H1 (cell line): Measurements from ENCODE around the gene PMM2. TPM values are rescaled to one million over a fixed set of nuclear protein-coding genes. Genes with fewer than 3 reads are reported as not detected.

Experiments
- CTCF ChIA-PET: fragments of 300-600 bp; sonication (Branson Sonifier 250); formaldehyde crosslinking; loops from one replicate; lab custom pipeline; 2021; ENCODE audit not compliant: partially characterized antibody; lab: Charles Lee
- POLR2A ChIA-PET: fragments of 300-600 bp; sonication (Branson Sonifier 250); formaldehyde crosslinking; loops from one replicate; lab custom pipeline; 2021; ENCODE audit warnings: inconsistent platforms; ENCODE audit not compliant: partially characterized antibody; lab: Charles Lee
- DNase-seq, 2 experiments: peaks; one replicate each; pipeline versions ENCODE4 v3.0.0 to v3.0.0-alpha.2; 2010 to 2022; ENCODE audit warnings: low spot score in 2 of 2, low read depth in 1 of 2, mixed read lengths in 1 of 2
- FAIRE-seq: peaks from 2 replicates; lab custom pipeline; 2011; peaks lifted over from hg19 to GRCh38; lab: Jason Lieb, UNC
- H2AFZ ChIP-seq: 2 replicates; pipeline ENCODE4 v1.8.1; 2012; ENCODE audit warnings: low read length, inconsistent platforms
- H2AK5ac ChIP-seq: 2 replicates; pipeline ENCODE4 v1.6.1; 2013; ENCODE audit warnings: low read depth, low read length
- H2BK120ac ChIP-seq: replicated peaks from 2 replicates; pipeline ENCODE3; 2013; ENCODE audit warnings: low read depth, low read length, inconsistent platforms
- H2BK12ac ChIP-seq: 2 replicates; pipeline ENCODE4 v1.6.1; 2013; ENCODE audit warnings: low read depth, low read length
- H2BK15ac ChIP-seq: 2 replicates; pipeline ENCODE4 v1.6.1; 2013; ENCODE audit warnings: low read length
- H2BK20ac ChIP-seq: 2 replicates; pipeline ENCODE4 v1.6.1; 2013; ENCODE audit warnings: low read length
- H2BK5ac ChIP-seq: 2 replicates; pipeline ENCODE4 v1.6.1; 2013; ENCODE audit warnings: low read depth, low read length
- H3K14ac ChIP-seq: 2 replicates; pipeline ENCODE4 v1.6.1; 2013; ENCODE audit warnings: inconsistent platforms; ENCODE audit not compliant: insufficient read length
- H3K18ac ChIP-seq: 2 replicates; pipeline ENCODE4 v1.6.1; 2013; ENCODE audit warnings: low read length; ENCODE audit errors: extremely low read depth
- H3K23ac ChIP-seq: 2 replicates; pipeline ENCODE4 v1.6.1; 2013; ENCODE audit warnings: inconsistent platforms; ENCODE audit not compliant: insufficient read length
- H3K23me2 ChIP-seq: 2 replicates; pipeline ENCODE4 v1.6.1; 2013; ENCODE audit warnings: low read depth, low read length
- H3K27ac ChIP-seq: 2 replicates; pipeline ENCODE4 v1.6.1; 2011; ENCODE audit warnings: low read depth, low read length, inconsistent platforms
- H3K27me3 ChIP-seq, 4 experiments: replicated peaks in 1 of 4; 1 replicate in 1 of 4; 2 replicates in 3 of 4; pipeline versions ENCODE4 v1.6.1 to v1.8.1; 2011 to 2013; ENCODE audit warnings: low read length in 3 of 4, mild to moderate bottlenecking in 3 of 4, inconsistent platforms in 2 of 4, mixed read lengths in 2 of 4, moderate library complexity in 1 of 4; ENCODE audit not compliant: control insufficient read depth in 3 of 4, insufficient read depth in 3 of 4; ENCODE audit errors: extremely low read depth in 1 of 4
- H3K36me3 ChIP-seq, 4 experiments: 2 replicates each; pipeline versions ENCODE4 v1.6.1 to v1.8.1; 2011 to 2013; ENCODE audit warnings: mild to moderate bottlenecking in 4 of 4, low read length in 3 of 4, moderate library complexity in 2 of 4, control low read depth in 1 of 4, inconsistent platforms in 1 of 4; ENCODE audit not compliant: insufficient read depth in 4 of 4, control insufficient read depth in 2 of 4
- H3K4ac ChIP-seq: replicated peaks from 2 replicates; pipeline ENCODE3; 2013; ENCODE audit warnings: low read length, low read depth, mixed read lengths, inconsistent platforms; ENCODE audit not compliant: insufficient read length
- H3K4me1 ChIP-seq, 4 experiments: replicated peaks in 1 of 4; 1 replicate in 1 of 4; 2 replicates in 3 of 4; pipeline versions ENCODE4 v1.6.1 to v1.8.1; 2011 to 2013; ENCODE audit warnings: low read length in 3 of 4, inconsistent platforms in 2 of 4, mixed read lengths in 1 of 4; ENCODE audit not compliant: insufficient read depth in 4 of 4, control insufficient read depth in 3 of 4
- H3K4me2 ChIP-seq, 2 experiments: 2 replicates each; pipeline versions ENCODE4 v1.6.1 to v1.8.1; 2011 to 2013; ENCODE audit warnings: low read depth in 2 of 2, low read length in 2 of 2, control low read depth in 1 of 2, inconsistent platforms in 1 of 2, mild to moderate bottlenecking in 1 of 2; ENCODE audit not compliant: insufficient read depth in 1 of 2
- H3K4me3 ChIP-seq, 4 experiments: fragments of 200-600, 300-600 bp in 1 of 4; sonication (generic), shearing (Covaris generic), sonication (Bioruptor Twin) in 1 of 4; 2 replicates each; pipeline versions ENCODE4 v1.5.1 to v1.8.1; 2011 to 2016; ENCODE audit warnings: low read length in 4 of 4, low read depth in 3 of 4, control low read depth in 2 of 4, inconsistent platforms in 2 of 4, mild to moderate bottlenecking in 2 of 4, mixed read lengths in 1 of 4, moderate library complexity in 1 of 4; ENCODE audit not compliant: insufficient read depth in 2 of 4; ENCODE audit errors: extremely low read depth in 1 of 4
- H3K56ac ChIP-seq: replicated peaks from 2 replicates; pipeline ENCODE3; 2013; ENCODE audit warnings: low read depth, mild to moderate bottlenecking, mixed read lengths, low read length, inconsistent platforms; ENCODE audit not compliant: insufficient read length
- H3K79me1 ChIP-seq: 2 replicates; pipeline ENCODE4 v1.6.1; 2013; ENCODE audit warnings: low read depth, low read length, control low read depth
- H3K79me2 ChIP-seq, 2 experiments: 2 replicates each; pipeline versions ENCODE4 v1.6.1 to v1.8.1; 2012 to 2013; ENCODE audit warnings: low read length in 2 of 2, mild to moderate bottlenecking in 2 of 2, inconsistent platforms in 1 of 2; ENCODE audit not compliant: insufficient read depth in 2 of 2, control insufficient read depth in 1 of 2
- H3K9ac ChIP-seq, 4 experiments: replicated peaks in 1 of 4; 1 replicate in 1 of 4; 2 replicates in 3 of 4; pipeline versions ENCODE4 v1.6.1 to v1.8.1; 2011 to 2013; ENCODE audit warnings: low read depth in 3 of 4, low read length in 3 of 4, control low read depth in 2 of 4, mild to moderate bottlenecking in 2 of 4, moderate library complexity in 2 of 4, inconsistent platforms in 1 of 4; ENCODE audit errors: extremely low read depth in 1 of 4
- H3K9me3 ChIP-seq, 2 experiments: 2 replicates each; pipeline versions ENCODE4 v1.6.1 to v1.8.1; 2012 to 2013; ENCODE audit warnings: mild to moderate bottlenecking in 2 of 2, moderate library complexity in 2 of 2, control low read depth in 1 of 2, inconsistent platforms in 1 of 2, low read depth in 1 of 2, low read length in 1 of 2, mixed read lengths in 1 of 2; ENCODE audit not compliant: insufficient read depth in 2 of 2
- H4K20me1 ChIP-seq, 2 experiments: replicated peaks in 1 of 2; 2 replicates each; pipeline versions ENCODE3 to v1.8.1; 2011 to 2013; ENCODE audit warnings: inconsistent platforms in 2 of 2, low read length in 2 of 2, mild to moderate bottlenecking in 1 of 2; ENCODE audit not compliant: insufficient read depth in 2 of 2, control insufficient read depth in 1 of 2
- H4K5ac ChIP-seq: 2 replicates; pipeline ENCODE4 v1.6.1; 2013; ENCODE audit warnings: low read length, low read depth, mixed read lengths, inconsistent platforms; ENCODE audit not compliant: insufficient read length
- H4K8ac ChIP-seq: 2 replicates; pipeline ENCODE4 v1.8.0; 2013; ENCODE audit warnings: mild to moderate bottlenecking, moderate library complexity, low read length, inconsistent platforms; ENCODE audit not compliant: insufficient read depth; ENCODE audit errors: extremely low read depth
- H4K91ac ChIP-seq: replicated peaks from 2 replicates; pipeline ENCODE3; 2013; ENCODE audit warnings: low read length, mixed read lengths, inconsistent platforms; ENCODE audit not compliant: insufficient read length
- BCL11A ChIP-seq, 2 experiments: IDR thresholded peaks; one replicate each; pipeline ENCODE4 v1.6.1; 2011; ENCODE audit warnings: low read depth in 2 of 2, low read length in 2 of 2, mild to moderate bottlenecking in 2 of 2
- FOSL1 ChIP-seq: IDR thresholded peaks from 2 replicates; pipeline ENCODE4 v1.6.1; 2011; ENCODE audit warnings: mild to moderate bottlenecking, low read depth, low read length, moderate library complexity; ENCODE audit not compliant: insufficient read depth
- JUND ChIP-seq: IDR thresholded peaks from 2 replicates; pipeline ENCODE4 v1.6.1; 2011; ENCODE audit warnings: mild to moderate bottlenecking, improper control_type of control experiment, low read length
- SIRT6 ChIP-seq: IDR thresholded peaks from one replicate; pipeline ENCODE4 v1.7.1; 2012; ENCODE audit warnings: low read length, inconsistent platforms
- TAF1 ChIP-seq: IDR thresholded peaks from 2 replicates; pipeline ENCODE4 v1.6.1; 2011; ENCODE audit warnings: mild to moderate bottlenecking, low read depth, low read length
- TAF7 ChIP-seq: optimal IDR thresholded peaks from 2 replicates; pipeline ENCODE3; 2011; ENCODE audit warnings: low read depth, mild to moderate bottlenecking, inconsistent platforms, low read length, moderate library complexity, borderline replicate concordance
- WGBS, 2 experiments: shearing (Covaris generic) in 1 of 2; methylation state at CpG; one replicate each; pipeline versions ENCODE4 v1.1.6 to v1.1.7; 2013 to 2015; ENCODE audit warnings: low lambda C conversion rate in 2 of 2, mixed read lengths in 2 of 2, inconsistent platforms in 1 of 2, low coverage in 1 of 2, missing lambda C conversion rate in 1 of 2; ENCODE audit not compliant: insufficient replicate concordance in 2 of 2, insufficient coverage in 1 of 2, insufficient read length in 1 of 2; ENCODE audit errors: extremely low coverage in 1 of 2, missing lambda C conversion rate in 1 of 2; 5-methylcytosine and 5-hydroxymethylcytosine counted together
- polyA plus RNA-seq, 7 experiments: library from polyadenylated mRNA; depleted of rRNA in 3 of 7; stranded (reverse) in 5 of 7; unstranded in 2 of 7; fragments of >200 nt in 5 of 7; fragments of 200-250 nt in 2 of 7; gene quantifications; 1 replicate in 5 of 7; 2 replicates in 1 of 7; 4 replicates in 1 of 7; pipeline versions ENCODE4 v1.2.1 to v1.2.3, GENCODE V29; 2011 to 2013; ENCODE audit warnings: missing spikeins in 2 of 7, mixed read lengths in 2 of 7
- total RNA-seq: library from RNA; stranded (reverse); fragmentation: NEBNext Ultra II Directional; extraction: Animal tissue kit (Norgen Biotek cat#: 25700); gene quantifications from 2 replicates; pipeline ENCODE4 v1.2.1, GENCODE V29; 2021

PMM2 gene
- total and polyA plus RNA-seq, 2 of the 8 experiments (the other 6 are each of a cell fraction or from before 2014, with no cell fraction given) = 26.2 to 49.4 TPM

DNA sequence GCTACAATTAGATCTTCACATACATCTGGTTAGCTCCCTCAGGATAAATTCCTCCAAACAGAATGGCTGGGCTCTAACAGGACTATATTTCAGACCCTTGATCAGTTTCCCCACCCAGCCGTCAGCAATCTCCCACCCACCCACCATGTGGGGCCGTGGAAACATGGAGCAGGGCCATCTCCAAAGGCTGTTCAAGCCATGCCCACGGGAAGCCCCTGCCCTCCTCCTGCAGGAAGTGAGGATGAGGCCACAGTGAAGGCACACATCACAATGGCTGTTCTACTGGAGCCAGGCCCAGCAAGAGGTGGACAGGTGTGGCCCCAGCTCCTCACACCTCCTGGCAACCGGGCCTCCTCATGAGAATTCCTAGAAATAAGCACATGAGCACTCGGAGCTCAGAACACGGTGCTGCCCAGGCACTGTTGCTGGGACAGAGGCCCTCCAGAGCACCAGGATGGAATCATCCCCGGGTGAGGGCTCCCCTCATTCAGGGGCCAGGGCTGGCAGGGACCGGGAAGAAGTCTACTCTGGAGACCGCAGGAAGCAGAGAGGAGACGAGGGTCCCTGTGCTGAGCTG is 84.5 kb downstream of the PMM2 start, which contains the start of gene LITAFD:
LITAFD (plus strand) TSS at position 311 of the 577 bp plus-strand sequence. CDS start 2,005 bp downstream, outside the sequence.
- H3K4me1 ChIP-seq = peaks cover 3 to 26% (median 17%) of the 10 kb centered on the region in 4 experiments
- no peak within 1 kb of the TSS for H2AFZ ChIP-seq
- no peaks in the 10 kb centered on the region for H3K9me3 ChIP-seq
- no peak within 1 kb of the TSS for H4K5ac ChIP-seq
- H3K23me2 ChIP-seq = no peaks in the 10 kb centered on the region; the same call in 1 of the 2 replicates
- H3K56ac ChIP-seq = no peak within 1 kb of the TSS
- no peak for DNase-seq
- no peak within 1 kb of the TSS for H2AK5ac ChIP-seq
- no peak within 1 kb of the TSS for H4K8ac ChIP-seq
- H2BK15ac ChIP-seq = 0 out of 2 replicates have a peak within 1 kb of the TSS, but pooled peaks have one; percentile 19
- no peak within 1 kb of the TSS for H3K4ac ChIP-seq
- 91% methylated on average over 10 of the region's 10 CpGs; no CpG with 5 or more reads in 1 of the 2 experiments for WGBS, 2 experiments
- no peaks in the 10 kb centered on the region for H4K20me1 ChIP-seq
- peak within 1 kb of the TSS; percentile 3; the same call in 1 of the 2 replicates for H2BK5ac ChIP-seq
- no peak within 1 kb of the TSS for H2BK12ac ChIP-seq
- no peak within 1 kb of the TSS for H3K23ac ChIP-seq
- H3K9ac ChIP-seq = no peak within 1 kb of the TSS
- no peak within 1 kb of the TSS for H3K14ac ChIP-seq
- POLR2A ChIA-PET = interaction anchor here (0.7 to 29.1 kb wide), 5 partner anchors 8 to 112 kb away, joined by 3 to 456 read pairs (median 7); partner anchors contain the start of gene CARHSP1
- FAIRE-seq = no peak
- H3K79me1 ChIP-seq = no peaks in the 10 kb centered on the region
- H3K27ac ChIP-seq = no peak within 1 kb of the TSS
- H3K27me3 ChIP-seq = no peaks in the 10 kb centered on the region
- no peak within 1 kb of the TSS for H3K18ac ChIP-seq
- H3K79me2 ChIP-seq = no peaks in the 10 kb centered on the region
- no peak within 1 kb of the TSS for H3K4me3 ChIP-seq
- no peak within 1 kb of the TSS for H3K4me2 ChIP-seq
- CTCF ChIA-PET = interaction anchor here (0.7 to 7.2 kb wide), 20 partner anchors 9 to 312 kb away, joined by 3 to 52 read pairs (median 4); partner anchors contain the start of gene CARHSP1
- H2BK120ac ChIP-seq = no peak within 1 kb of the TSS
- H2BK20ac ChIP-seq = peak within 1 kb of the TSS; percentile 72; the same call in 1 of the 2 replicates
- H3K36me3 ChIP-seq = peaks cover 0 to under 1% (median 0%) of the 10 kb centered on the region in 4 experiments; a peak in 1 of 8 replicates
- no peak within 1 kb of the TSS for H4K91ac ChIP-seq
- no peak for TF ChIP-seq SIRT6
- no peak for TF ChIP-seq BCL11A (IDR thresholded peaks at IDR 0.05; ENCODE audit: low read depth in 2 of 2, low read length in 2 of 2)
- no peak for TF ChIP-seq JUND
- no peak for TF ChIP-seq TAF7
- no peak for TF ChIP-seq FOSL1
- TF ChIP-seq TAF1 = no peak
